GM18499 (cell line): Measurements from ENCODE around the gene SEPTIN5.

Source experiments
- ATAC-seq: cut with Tn5 transposase; IDR thresholded peaks from one replicate; pipeline ENCODE4 v1.9.1; 2021; ENCODE audit warnings: moderate number of reproducible peaks; ENCODE audit not compliant: insufficient read depth, unreplicated experiment

SEPTIN5 gene

GRCh38 chr22:19730655-19731360 lies 16.5 kb downstream of the SEPTIN5 start:
- no peak for ATAC-seq

- ATAC-seq, result no peak
Observed at GRCh38 chr22:19731361-19732135, 17.2 kb downstream of the SEPTIN5 start.

GRCh38 chr22:19732403-19733113 lies 18.3 kb downstream of the SEPTIN5 start:
- no peak for ATAC-seq

DNA sequence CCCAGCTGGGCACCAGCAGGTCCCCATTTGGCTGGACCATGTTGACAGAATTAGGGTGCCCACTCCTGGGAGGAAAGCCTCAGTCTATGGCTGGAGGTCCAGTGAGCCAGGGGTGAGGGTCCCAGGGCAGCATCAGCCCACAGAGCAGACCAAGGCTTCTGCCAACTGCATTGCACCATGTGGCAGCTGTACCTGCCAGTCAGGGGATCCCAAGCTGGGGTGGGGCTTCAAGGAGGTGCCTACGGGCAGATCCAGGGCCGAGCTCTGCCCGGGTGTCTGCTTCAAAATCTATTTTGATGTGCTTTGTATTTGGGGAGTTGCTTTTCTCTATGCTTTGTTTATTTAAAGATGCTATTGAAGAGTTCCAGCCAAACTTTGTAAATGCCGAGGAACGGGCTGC lies 19.5 kb downstream of the SEPTIN5 start:
- no peak for ATAC-seq

DNA sequence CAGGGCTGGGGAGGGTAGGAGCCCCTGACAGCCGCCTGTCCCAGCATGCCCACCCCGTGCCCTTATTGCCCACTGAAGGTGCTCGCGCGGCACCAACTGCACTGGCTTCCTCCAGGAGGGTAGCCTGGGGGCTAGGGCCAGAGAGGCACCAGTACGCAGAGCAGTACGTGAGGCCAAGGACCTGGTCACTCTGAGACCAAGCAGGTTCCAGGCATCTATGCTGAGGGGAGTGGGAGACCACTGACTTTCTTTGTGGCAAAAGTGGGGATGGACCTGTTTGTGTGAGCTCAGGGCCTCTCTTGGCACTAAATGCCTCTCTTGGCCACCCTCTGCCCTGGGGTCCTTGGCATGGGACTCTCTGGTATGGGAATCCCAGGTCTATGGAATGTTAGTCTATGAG lies 19.9 kb downstream of the SEPTIN5 start:
- no peak for ATAC-seq

DNA sequence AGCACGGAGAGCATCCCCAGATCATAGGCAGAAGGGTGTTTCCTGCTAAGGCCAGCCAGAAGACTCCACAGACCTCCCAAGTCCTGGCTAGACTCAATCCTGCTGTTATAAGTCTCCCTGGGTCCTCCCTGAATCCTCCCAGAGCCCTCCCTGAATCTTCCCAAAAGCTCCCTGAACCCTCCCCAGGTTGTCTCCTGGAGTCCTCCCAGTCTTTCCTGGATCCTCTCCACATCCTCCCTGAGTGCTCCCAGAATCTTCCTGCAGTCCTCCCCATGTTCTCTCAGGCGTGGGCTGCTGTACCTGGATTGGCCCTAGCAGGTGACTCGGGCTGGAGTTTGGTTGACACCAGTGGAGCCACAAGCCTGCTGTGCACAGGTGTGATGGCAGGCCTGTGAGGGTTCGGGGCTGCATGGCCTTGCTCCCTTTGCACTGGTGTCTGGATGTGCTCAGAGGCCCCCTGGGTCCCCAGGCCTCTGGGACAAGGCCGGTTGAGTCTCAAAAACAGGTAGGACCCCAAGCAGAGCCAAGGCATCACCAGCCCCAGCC lies 20.6 kb downstream of the SEPTIN5 start:
- no peak for ATAC-seq

DNA sequence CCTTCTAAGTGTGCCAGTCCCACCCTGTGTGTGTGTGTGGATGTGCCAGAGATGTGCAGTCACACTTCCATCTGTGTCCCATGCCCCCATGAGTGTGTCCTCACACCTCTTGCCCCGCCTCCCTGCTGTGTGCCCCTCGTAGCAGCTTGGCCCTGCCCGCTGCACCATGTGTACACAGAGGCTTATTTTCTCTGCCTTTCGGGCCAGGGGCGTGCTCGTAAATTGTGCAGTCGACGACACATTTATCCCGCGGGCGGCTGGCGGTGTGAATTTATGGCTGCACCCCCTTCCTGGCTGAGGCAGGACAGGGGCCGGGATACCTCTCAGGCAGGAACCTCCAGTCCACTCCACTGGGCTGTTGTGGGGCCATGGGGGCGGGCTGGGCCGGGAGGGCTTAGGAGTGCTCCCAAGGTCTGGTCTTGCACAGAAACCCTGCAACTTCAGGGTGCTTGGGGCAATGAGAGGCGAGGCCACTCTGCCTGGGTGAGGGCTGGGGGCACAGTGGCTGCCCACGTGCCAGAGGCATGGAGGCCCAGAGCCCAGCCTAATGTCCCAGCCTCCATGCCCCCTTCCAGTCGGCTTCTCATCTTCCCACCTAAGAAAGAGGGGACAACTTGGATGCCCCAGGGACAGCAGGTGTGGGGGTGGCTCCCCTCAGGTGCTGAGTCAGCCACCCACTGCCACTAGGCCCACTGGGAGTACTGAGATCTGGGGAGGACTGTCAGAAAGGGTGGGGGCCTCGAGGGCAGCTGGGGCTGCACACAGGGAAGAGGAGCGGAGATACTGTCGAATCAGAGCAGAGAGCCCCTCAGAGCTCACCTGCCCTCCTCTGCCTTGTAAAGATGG lies 21.6 kb downstream of the SEPTIN5 start:
- ATAC-seq, result no peak

DNA sequence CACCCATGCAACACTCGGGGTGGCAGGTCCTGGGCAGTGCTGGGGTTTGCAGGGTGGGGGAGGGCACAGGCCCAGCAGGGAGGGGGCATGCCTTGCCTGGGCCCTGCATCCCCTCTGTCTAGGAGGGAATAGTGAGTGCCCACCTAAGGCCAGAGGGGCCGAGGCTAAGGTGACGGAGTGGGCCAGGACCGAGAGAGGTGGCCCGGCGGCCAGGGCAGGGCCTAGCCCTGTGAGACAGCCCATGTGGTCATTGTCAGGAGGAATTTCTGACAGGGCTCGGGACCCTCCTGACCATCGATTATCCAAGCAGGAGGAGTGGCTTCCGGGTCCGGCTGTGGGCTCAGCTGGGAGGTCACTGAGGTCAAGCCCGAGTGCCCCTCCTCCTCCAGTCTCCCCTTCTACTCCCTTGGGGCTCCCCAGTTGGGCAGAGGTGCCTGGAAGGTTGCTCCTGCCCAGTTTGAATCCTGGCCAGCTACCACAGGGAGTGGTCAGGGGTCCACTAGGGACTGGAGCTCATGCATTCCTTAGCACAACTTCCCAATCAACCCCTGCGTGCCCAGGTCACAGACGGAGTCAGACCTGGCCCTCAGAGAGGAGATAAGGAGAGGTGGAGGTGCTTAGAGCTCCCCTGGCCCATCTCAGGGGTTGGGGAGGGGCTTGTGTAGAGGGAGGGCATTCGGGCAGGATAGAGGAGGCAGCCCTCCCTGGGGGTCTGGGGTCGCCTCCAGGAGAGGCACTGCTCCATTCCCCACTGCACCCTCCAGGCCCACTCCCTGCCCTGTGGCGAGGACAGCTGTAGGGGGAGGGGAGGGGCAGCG lies 23.8 kb downstream of the SEPTIN5 start:
- no peak for ATAC-seq

DNA sequence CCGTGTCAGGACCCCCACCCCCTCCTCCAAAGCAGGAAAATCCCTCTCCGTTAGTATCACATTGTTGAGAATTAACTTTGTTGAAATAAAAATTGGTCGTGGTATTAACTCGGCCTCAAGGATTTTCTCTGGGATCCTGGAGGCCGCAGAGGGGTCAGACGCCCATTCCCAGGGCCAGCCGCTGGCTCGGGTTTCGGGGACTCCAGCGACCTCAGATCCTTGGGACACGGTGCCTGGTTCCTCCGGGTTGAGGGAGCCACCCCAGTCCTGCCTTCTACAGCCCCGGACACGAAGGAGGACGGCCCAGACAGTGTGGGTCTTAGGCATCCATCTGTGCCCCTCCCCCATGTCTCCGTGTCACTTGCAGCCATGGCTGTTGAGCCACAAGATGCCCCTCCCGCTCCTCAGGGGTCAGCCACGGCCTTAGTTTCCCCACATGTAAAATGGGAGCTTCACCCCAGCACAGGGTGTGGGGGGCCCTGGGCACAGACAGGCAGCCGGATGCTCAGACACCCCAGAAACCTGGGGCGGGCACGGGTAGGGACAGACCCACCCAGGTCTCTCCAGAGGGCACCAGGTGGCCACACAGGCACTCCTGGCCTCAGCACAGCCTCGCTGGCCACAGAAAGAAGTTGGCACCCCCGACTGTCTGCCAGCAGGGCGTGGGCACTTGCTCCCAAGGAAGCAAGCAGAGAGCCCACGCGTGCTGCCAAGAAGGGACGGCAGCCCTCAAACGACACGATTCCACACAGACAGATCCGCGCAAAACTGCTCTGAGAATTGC lies 24.6 kb downstream of the SEPTIN5 start:
- ATAC-seq, result no peak

GRCh38 chr22:19739448-19739895 lies 25.2 kb downstream of the SEPTIN5 start:
- no peak for ATAC-seq

DNA sequence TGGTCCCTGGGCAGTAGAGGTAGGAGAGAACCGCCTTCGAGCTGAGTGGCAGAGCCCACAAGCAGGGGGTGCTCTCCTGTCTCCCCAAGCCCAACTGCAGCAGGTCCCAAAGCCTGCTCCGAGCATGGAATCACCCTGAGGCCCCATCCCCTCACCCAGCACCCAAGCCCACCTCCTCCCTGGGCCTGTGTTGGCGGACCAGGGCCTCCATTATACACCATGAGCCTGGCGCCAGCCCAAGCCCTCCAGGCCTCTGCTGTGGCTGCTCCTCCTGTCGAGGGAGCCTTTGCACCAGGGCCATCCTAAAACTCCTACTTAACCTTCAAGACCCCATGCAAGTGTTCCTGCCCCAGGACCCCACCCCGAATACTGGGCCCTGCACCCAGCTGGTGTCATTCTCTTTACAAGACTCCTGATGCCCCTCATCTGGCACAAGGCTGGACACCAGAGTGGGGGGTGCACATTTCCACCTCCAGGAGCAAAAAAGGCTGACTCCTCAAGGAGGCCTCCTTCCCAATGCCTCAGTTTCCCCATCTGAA lies 25.7 kb downstream of the SEPTIN5 start:
- no peak for ATAC-seq

DNA sequence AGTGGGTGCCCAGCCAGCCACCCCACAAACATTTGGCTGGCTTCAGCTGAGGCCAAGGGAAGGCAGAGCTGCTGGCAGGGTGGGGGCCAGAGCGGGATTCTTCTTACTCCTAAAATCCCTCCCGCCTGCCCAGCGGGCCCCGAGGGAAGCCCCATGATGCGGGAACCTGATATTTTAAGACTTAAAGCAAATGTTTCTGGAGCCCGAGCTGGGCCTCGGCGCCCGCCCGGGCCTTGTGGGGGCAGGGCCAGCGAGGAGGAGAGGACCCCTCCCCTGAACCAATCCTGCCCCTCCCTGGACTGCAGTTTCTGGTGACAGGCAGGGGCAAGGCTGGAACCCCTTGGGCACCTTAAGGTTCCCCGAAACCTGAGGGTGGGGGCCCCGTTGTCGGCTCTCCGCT lies 26.3 kb downstream of the SEPTIN5 start:
- no peak for ATAC-seq

DNA sequence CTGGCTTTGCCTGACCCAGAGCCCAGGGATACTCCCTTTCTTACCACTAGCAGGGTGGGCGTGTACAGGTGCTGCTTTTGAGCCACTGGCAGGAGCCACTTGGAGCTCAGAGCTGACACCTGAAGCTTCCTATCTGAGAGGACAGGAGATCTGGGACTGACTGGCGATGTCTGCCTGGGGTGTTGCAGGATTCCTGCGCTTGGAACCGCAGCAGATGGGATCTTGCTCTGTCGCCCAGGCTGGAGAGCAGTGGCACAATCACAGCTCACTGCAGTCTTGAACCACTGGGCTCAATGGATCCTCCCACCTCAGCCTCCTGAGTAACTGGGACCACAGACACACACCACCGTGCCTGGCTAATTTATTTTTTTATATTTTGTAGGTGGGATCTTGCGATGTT lies 26.8 kb downstream of the SEPTIN5 start:
- ATAC-seq, result no peak

DNA sequence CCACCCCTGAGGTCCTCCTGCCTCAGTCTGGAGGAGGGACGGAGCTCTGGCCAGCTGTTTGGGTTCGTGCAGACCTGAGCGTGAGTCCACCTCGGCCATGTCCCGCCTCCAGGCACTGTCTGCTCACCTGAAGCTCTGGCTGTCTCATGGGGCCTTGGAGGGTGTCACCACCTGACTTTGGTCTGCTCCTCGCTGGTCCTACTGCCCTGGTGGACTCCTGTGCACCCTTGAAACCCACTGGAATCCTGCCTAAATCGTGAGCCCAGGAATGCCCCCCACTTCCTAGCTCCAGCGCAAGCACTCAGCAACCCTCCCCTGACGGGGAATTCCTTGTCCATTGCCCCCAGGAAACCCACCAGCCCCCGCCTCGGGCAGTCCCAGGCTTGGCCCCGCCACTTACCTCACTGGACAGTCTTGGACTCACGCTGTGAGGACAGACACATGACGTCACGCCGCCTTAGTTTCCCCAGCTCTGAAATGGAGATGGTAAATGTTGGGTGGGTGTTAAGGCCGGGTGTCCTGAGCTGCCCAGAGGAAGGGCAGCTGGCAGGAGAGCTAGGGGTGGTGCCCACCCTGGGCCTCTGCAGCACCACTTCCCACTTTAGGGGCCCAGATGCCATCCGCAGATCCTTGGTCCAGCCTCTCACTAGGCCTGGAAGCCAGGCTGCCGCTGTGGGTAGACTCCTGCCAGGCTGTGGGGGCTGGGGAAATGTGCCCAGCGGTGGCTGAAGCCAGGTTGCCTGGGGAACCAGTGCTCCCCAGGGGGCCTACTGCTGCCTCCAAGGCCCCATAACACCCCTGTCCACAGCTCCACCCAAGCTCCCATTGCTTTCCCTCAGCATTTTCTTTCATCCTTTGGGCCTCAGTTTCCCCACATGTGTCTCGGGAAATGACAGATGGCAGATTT lies 28.1 kb downstream of the SEPTIN5 start:
- no peak for ATAC-seq

DNA sequence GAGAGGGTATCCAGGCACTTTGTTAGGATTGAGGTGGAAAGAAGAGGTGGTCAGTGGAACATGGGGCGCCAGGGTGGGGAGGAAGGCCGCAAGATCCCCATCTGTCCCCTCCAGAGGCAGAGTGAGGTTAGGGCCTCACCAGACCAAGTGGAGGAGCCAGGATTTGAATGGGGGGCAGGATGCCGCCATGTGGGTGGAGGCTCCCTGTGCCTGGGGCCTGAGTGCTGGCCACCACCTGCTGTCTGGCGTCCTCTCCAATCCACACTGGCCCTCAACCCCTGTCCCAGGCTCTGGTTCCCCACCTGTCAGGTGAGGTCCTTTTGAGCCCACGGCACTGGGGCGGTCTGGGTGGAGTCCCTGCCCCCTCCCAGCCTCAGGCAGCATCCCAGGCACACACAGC lies 28.8 kb downstream of the SEPTIN5 start:
- ATAC-seq, result no peak

GRCh38 chr22:19743651-19744050 lies 29.3 kb downstream of the SEPTIN5 start:
- no peak for ATAC-seq

DNA sequence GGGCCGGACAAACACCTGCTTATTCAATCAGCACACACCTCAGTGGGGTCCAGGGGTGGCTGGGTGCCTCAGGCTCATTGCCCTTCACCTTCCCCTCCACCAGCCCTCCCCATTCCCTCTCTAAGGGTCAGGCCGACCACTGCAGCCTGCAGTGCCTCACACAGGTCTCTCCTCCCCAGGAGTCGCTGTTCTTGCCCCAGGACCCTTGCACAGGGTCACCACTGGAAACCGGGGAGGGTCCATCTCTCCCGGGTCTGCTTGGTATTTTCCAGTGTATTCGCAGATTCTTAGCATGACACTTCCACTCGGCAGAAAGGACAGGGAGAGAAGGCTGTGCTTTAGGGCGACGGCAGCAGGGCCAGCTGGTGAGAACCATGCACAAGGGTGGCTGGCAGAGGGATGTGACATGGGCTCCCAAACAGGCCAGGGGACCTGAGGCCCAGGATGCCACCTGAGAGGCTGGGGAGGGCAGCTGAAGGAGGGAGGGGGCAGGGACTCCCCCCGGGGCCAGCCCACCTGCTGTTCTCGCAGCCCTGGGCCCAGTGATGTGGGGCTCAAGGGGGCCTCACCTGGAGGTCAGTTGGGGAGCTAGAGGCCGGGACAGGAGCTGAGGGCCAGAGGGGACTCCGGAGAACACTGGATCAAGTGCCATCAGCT lies 30.2 kb downstream of the SEPTIN5 start:
- ATAC-seq, result no peak
